GM21515 (cell line): Measurements from ENCODE around the gene CYTH1.

ENCODE experiments used
- ATAC-seq: cut with Tn5 transposase; IDR thresholded peaks from one replicate; pipeline ENCODE4 v1.9.1; 2021; ENCODE audit not compliant: unreplicated experiment

CYTH1 gene

GRCh38 chr17:78717431-78717980 lies 64.6 kb downstream of the CYTH1 start:
- ATAC-seq = no peak

GRCh38 chr17:78716814-78717393 lies 65.2 kb downstream of the CYTH1 start:
- ATAC-seq = no peak

GRCh38 chr17:78716292-78716691 lies 65.8 kb downstream of the CYTH1 start:
- no peak for ATAC-seq

GRCh38 chr17:78715876-78716275 lies 66.2 kb downstream of the CYTH1 start:
- ATAC-seq = no peak

GRCh38 chr17:78715000-78715771 lies 66.9 kb downstream of the CYTH1 start:
- no peak for ATAC-seq

GRCh38 chr17:78714534-78714933 lies 67.5 kb downstream of the CYTH1 start:
- ATAC-seq = no peak

- ATAC-seq = no peak
Measured at GRCh38 chr17:78712043-78712442, 70.0 kb downstream of the CYTH1 start.

GRCh38 chr17:78710607-78711006 lies 71.5 kb downstream of the CYTH1 start:
- ATAC-seq = no peak

GRCh38 chr17:78709751-78710181 lies 72.3 kb downstream of the CYTH1 start:
- no peak for ATAC-seq

GRCh38 chr17:78709119-78709681 lies 72.9 kb downstream of the CYTH1 start:
- ATAC-seq = no peak

GRCh38 chr17:78708510-78708973 lies 73.5 kb downstream of the CYTH1 start:
- ATAC-seq = no peak

- no peak for ATAC-seq
Measured at GRCh38 chr17:78707923-78708322, 74.2 kb downstream of the CYTH1 start.

- no peak for ATAC-seq
Measured at GRCh38 chr17:78707016-78707415, 75.1 kb downstream of the CYTH1 start.

GRCh38 chr17:78706271-78706915 lies 75.7 kb downstream of the CYTH1 start:
- ATAC-seq = no peak

- no peak for ATAC-seq
Measured at GRCh38 chr17:78705071-78705470, 77.0 kb downstream of the CYTH1 start.

GRCh38 chr17:78704594-78704993 lies 77.5 kb downstream of the CYTH1 start:
- ATAC-seq = no peak

- ATAC-seq = no peak
Measured at GRCh38 chr17:78697554-78698343, 84.3 kb downstream of the CYTH1 start.

- ATAC-seq = no peak
Measured at GRCh38 chr17:78697122-78697521, 85.0 kb downstream of the CYTH1 start.

GRCh38 chr17:78696016-78696982 lies 85.8 kb downstream of the CYTH1 start:
- ATAC-seq = no peak
